Activated CD4-positive, alpha-beta memory T cell treated with anti-CD3 and anti-CD28 coated beads, Interleukin-2, amount 10 ng/mL, durations not matched to agents 7 days and 5 days (primary cell): ENCODE data around the gene MNT. TPM values are rescaled to one million over a fixed set of nuclear protein-coding genes. Genes with fewer than 3 reads are reported as not detected.

ENCODE experiments used
- CTCF ChIA-PET: fragments of 350-600 bp; sonication (Branson Sonifier 250); formaldehyde crosslinking; loops from one replicate; lab custom pipeline; 2021; ENCODE audit warnings: antibody characterized with exemption, inconsistent platforms; lab: Charles Lee
- POLR2A ChIA-PET: fragments of 350-600 bp; sonication (Branson Sonifier 250); formaldehyde crosslinking; loops from one replicate; lab custom pipeline; 2021; ENCODE audit warnings: antibody characterized with exemption; lab: Charles Lee
- DNase-seq: peaks from one replicate; pipeline ENCODE4 v3.0.0-alpha.2; 2020
- H3K27ac Mint-ChIP-seq: one replicate; pipeline ENCODE4 v1.8.0; 2021; ENCODE audit warnings: mild to moderate bottlenecking, mixed read lengths
- H3K27me3 Mint-ChIP-seq: one replicate; pipeline ENCODE4 v1.8.0; 2021; ENCODE audit warnings: mixed read lengths
- H3K36me3 Mint-ChIP-seq: one replicate; pipeline ENCODE4 v1.8.0; 2021; ENCODE audit warnings: low read depth, mixed read lengths
- H3K4me1 Mint-ChIP-seq: one replicate; pipeline ENCODE4 v1.8.0; 2021; ENCODE audit warnings: mixed read lengths
- H3K4me3 Mint-ChIP-seq: one replicate; pipeline ENCODE4 v1.8.0; 2021; ENCODE audit warnings: mild to moderate bottlenecking, mixed read lengths
- H3K9me3 Mint-ChIP-seq: one replicate; pipeline ENCODE4 v1.8.0; 2021; ENCODE audit warnings: mixed read lengths
- total RNA-seq, 2 experiments: library from RNA; stranded (reverse); gene quantifications; one replicate each; pipeline ENCODE4 v1.2.3, GENCODE V29; 2021

The MNT gene
- total RNA-seq, 2 experiments from 2014 or later: 29.1 to 29.9 TPM

GRCh38 chr17:2384439-2385127 is 16.3 kb downstream of the MNT start:
- CTCF ChIA-PET: interaction anchor here (1.1 to 7.9 kb wide), 3 partner anchors 21 to 290 kb away, joined by 3 to 425 read pairs (median 73); no protein-coding TSS in a partner anchor
- H3K4me1 Mint-ChIP-seq: peaks cover 11% of the 10 kb centered on the region
- H3K27ac Mint-ChIP-seq: no peak overlapping the region
- H3K4me3 Mint-ChIP-seq: no peak overlapping the region
- H3K27me3 Mint-ChIP-seq: no peaks in the 10 kb centered on the region
- no peaks in the 10 kb centered on the region for H3K9me3 Mint-ChIP-seq
- POLR2A ChIA-PET: interaction anchor here (2.3 to 5.2 kb wide), 3 partner anchors 17 to 31 kb away, joined by 7 to 68 read pairs (median 60); partner anchors contain the start of gene MNT
- peaks cover 4% of the 10 kb centered on the region for H3K36me3 Mint-ChIP-seq
- DNase-seq: no peak

DNA sequence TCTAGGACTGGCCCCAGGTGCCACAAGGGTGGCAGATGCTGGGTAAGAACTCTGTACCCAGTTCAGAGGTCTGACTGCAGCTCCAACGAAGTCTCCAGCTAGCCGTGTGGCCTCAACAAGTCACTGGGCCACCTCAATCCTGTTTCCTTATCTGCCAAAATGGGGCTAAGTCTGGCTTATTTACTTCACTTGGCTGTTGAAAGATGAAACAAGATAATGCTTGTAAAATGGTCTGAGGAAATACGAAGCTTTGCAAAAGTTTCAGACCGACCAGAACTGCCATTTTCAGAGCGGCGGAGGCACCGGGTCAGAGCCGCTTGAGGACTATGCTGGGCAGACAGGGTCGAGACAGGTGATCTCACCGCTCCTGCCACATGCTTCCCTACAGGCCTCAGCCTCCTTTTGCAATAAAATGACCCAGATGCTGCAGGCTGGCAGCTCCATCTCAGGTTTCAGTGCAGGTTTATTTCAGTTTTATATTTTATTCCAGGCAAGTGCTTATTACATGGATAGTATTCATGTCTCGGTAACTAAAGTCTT is 17.2 kb downstream of the MNT start:
- CTCF ChIA-PET: interaction anchor here (0.7 to 7.9 kb wide), 13 partner anchors 9 to 491 kb away, joined by 3 to 425 read pairs (median 8); partner anchors contain the start of gene TSR1
- POLR2A ChIA-PET: interaction anchor here (1.2 to 5.2 kb wide), 5 partner anchors 9 to 32 kb away, joined by 3 to 68 read pairs (median 51); partner anchors contain the start of gene MNT
- Mint-ChIP-seq H3K27me3 (no peaks in the 10 kb centered on the region), H3K36me3 (peaks cover 4% of the 10 kb centered on the region), H3K9me3 (no peaks in the 10 kb centered on the region), H3K4me3 (no peak overlapping the region), H3K4me1 (peaks cover 4% of the 10 kb centered on the region), H3K27ac (no peak overlapping the region)
- no peak for DNase-seq

DNA sequence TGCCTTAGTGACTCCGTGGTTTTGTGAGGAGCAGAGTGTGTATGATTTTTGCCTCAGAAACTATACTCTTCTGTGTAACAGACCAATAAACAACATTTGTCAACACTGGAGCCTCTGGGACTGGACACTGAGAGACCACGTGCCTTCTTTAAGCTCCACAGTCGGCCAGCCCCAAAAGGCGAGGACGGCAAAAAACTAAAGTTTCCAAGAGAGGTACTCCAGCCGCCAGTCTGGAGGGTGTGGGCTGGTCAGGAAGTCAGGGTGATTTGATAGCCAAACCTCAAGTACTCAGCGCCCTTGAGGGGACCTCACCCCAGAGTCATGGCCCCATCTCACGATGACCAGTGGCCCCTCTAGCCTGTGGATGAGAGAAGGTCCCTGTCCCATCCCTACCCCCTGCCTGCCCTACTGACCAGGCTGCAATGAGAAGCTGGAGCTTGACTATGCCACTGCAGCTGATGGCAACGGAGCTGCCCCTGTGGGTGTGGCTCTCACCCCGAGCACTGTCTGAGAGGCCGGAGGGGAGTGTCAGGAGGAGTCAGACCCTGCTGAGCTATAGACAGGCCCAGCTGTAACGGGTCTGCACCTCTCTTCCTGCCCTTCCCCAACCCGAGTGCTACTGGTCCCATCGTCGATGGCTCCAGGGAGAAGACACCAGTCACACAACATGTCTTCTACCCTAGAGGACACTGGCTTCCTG is 19.8 kb downstream of the MNT start:
- Mint-ChIP-seq H3K4me1 (no peaks in the 10 kb centered on the region), H3K27ac (no peak overlapping the region), H3K4me3 (no peak overlapping the region), H3K36me3 (no peaks in the 10 kb centered on the region), H3K27me3 (no peaks in the 10 kb centered on the region), H3K9me3 (no peaks in the 10 kb centered on the region)
- POLR2A ChIA-PET: interaction anchor here (2.0 to 5.2 kb wide), 3 partner anchors 21 to 38 kb away, joined by 7 to 68 read pairs (median 60); partner anchors contain the start of gene MNT
- CTCF ChIA-PET: interaction anchor here (0.6 to 7.9 kb wide), 6 partner anchors 11 to 45 kb away, joined by 3 to 425 read pairs (median 38); no protein-coding TSS in a partner anchor
- no peak for DNase-seq

DNA sequence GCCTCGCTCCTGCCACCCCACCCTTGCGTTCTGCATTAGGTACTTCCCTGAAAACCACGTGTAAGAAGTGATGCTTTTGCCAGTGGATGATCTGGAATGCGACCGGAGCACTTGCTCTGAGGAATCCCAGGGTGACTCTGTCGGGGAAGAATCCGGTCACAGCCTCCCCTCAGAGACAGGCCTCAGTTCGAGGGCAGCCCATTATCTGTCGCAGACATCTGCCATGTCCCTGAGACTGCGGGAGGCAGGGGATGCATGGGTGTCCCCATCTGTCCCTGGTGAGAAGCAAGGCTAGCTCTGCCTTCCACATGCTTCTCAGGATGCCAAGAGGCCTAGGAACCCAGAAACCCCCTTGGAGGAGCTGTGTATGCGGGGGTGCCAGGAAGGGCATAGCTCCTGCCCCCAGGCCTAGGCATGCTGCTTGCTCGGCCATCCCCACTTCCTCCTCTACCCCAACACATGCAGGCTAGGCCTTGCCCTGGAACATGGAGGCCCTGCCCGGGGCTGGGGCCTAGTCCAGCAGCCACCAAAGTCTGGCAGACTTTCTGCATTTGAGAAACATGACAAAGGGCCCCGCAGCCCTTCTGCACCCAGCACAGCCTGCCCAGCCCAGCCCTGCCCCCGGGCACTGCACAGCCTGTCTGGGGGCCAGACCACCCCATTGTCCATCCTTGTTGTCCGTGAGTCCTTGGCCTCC is 20.5 kb downstream of the MNT start:
- ChIA-PET CTCF (interaction anchor here (3.5 to 7.9 kb wide), 3 partner anchors 25 to 34 kb away, joined by 16 to 425 read pairs (median 73); no protein-coding TSS in a partner anchor), POLR2A (interaction anchor here (5.2 kb wide), 1 partner anchor 36 kb away, joined by 60 read pairs; no protein-coding TSS in a partner anchor)
- Mint-ChIP-seq H3K27ac (no peak overlapping the region), H3K4me1 (no peaks in the 10 kb centered on the region), H3K36me3 (no peaks in the 10 kb centered on the region), H3K9me3 (no peaks in the 10 kb centered on the region), H3K4me3 (no peak overlapping the region), H3K27me3 (no peaks in the 10 kb centered on the region)
- no peak for DNase-seq

DNA sequence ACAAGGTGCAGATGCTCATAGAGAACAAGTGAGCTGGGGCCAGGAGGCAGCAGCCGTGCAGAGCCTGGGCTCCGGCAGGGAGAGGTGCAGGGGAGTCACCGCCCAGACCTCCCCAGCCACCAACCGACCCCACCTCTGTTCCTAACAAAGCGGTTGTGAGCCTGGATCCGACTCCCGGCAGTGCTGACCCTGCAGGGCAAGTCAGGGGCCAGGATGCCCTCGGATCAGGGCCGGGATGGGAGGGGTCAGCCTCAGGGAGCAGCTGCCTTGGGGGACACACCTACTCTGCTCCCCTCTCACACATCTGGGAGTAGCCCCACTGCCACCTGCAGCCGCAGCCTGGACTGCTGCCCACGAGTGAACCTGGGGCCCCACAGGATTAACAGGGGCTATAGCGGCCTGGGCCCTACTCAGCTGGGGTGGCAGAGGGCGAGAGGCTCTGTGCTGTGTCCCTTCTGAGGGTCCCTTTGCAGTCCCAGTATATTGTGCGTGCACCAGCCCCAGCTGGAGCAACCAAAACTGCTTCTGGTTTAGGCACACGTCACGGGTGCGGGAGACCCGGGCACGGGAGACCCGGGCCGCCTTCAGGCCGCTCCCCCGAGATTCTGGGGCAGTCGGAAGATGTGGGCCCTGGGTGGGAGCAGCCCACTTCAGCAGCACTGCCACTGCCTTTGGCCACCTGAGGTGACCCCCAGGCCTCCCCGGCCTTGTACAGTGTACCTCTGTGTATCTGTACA is 21.2 kb downstream of the MNT start:
- H3K9me3 Mint-ChIP-seq: no peaks in the 10 kb centered on the region
- ChIA-PET CTCF (interaction anchor here (0.6 to 7.9 kb wide), 3 partner anchors 26 to 237 kb away, joined by 4 to 425 read pairs (median 73); no protein-coding TSS in a partner anchor), POLR2A (no interaction called here)

GRCh38 chr17:2378905-2379304 is 22.0 kb downstream of the MNT start:
- Mint-ChIP-seq H3K4me3 (no peak overlapping the region), H3K36me3 (no peaks in the 10 kb centered on the region), H3K9me3 (no peaks in the 10 kb centered on the region)

More for the DNA sequence above, 21.2 kb downstream of the MNT start:
- Mint-ChIP-seq H3K27me3 (no peaks in the 10 kb centered on the region), H3K4me1 (no peaks in the 10 kb centered on the region), H3K36me3 (no peaks in the 10 kb centered on the region), H3K27ac (no peak overlapping the region), H3K4me3 (no peak overlapping the region)
- DNase-seq: no peak

GRCh38 chr17:2377659-2378058 is 23.2 kb downstream of the MNT start:
- Mint-ChIP-seq H3K4me3 (no peak overlapping the region), H3K4me1 (no peaks in the 10 kb centered on the region), H3K9me3 (no peaks in the 10 kb centered on the region), H3K27ac (no peak overlapping the region), H3K36me3 (no peaks in the 10 kb centered on the region), H3K27me3 (no peaks in the 10 kb centered on the region)
- CTCF ChIA-PET: interaction anchor here (7.9 kb wide), 1 partner anchor 37 kb away, joined by 425 read pairs; no protein-coding TSS in a partner anchor
- POLR2A ChIA-PET: no interaction called here
- no peak for DNase-seq

More at GRCh38 chr17:2378905-2379304, 22.0 kb downstream of the MNT start:
- DNase-seq: no peak
- ChIA-PET POLR2A (no interaction called here), CTCF (interaction anchor here (0.6 to 7.9 kb wide), 2 partner anchors 36 to 236 kb away, joined by 4 to 425 read pairs; no protein-coding TSS in a partner anchor)
- no peak overlapping the region for H3K27ac Mint-ChIP-seq
- no peaks in the 10 kb centered on the region for H3K27me3 Mint-ChIP-seq
- no peaks in the 10 kb centered on the region for H3K4me1 Mint-ChIP-seq

GRCh38 chr17:2376107-2376506 is 24.8 kb downstream of the MNT start:
- ChIA-PET POLR2A (no interaction called here), CTCF (no interaction called here)
- H3K9me3 Mint-ChIP-seq: no peaks in the 10 kb centered on the region

GRCh38 chr17:2375406-2375805 is 25.5 kb downstream of the MNT start:
- Mint-ChIP-seq H3K36me3 (no peaks in the 10 kb centered on the region), H3K4me1 (no peaks in the 10 kb centered on the region), H3K27ac (no peak overlapping the region), H3K27me3 (no peaks in the 10 kb centered on the region), H3K9me3 (no peaks in the 10 kb centered on the region), H3K4me3 (no peak overlapping the region)
- ChIA-PET POLR2A (no interaction called here), CTCF (no interaction called here)
- no peak for DNase-seq

More at GRCh38 chr17:2376107-2376506, 24.8 kb downstream of the MNT start:
- DNase-seq: no peak
- Mint-ChIP-seq H3K4me1 (no peaks in the 10 kb centered on the region), H3K27ac (no peak overlapping the region), H3K27me3 (no peaks in the 10 kb centered on the region), H3K4me3 (no peak overlapping the region), H3K36me3 (no peaks in the 10 kb centered on the region)

GRCh38 chr17:2374549-2375285 is 26.1 kb downstream of the MNT start:
- H3K27ac Mint-ChIP-seq: no peak overlapping the region

GRCh38 chr17:2373179-2373578 is 27.7 kb downstream of the MNT start:
- Mint-ChIP-seq H3K4me1 (no peaks in the 10 kb centered on the region), H3K27ac (no peak overlapping the region), H3K27me3 (no peaks in the 10 kb centered on the region), H3K4me3 (no peak overlapping the region), H3K36me3 (no peaks in the 10 kb centered on the region), H3K9me3 (no peaks in the 10 kb centered on the region)
- no peak for DNase-seq
- CTCF ChIA-PET: interaction anchor here (1.2 to 2.3 kb wide), 2 partner anchors 9 to 43 kb away, joined by 6 to 8 read pairs; no protein-coding TSS in a partner anchor
- POLR2A ChIA-PET: interaction anchor here (1.5 kb wide), 1 partner anchor 9 kb away, joined by 4 read pairs; no protein-coding TSS in a partner anchor

More at GRCh38 chr17:2374549-2375285, 26.1 kb downstream of the MNT start:
- no peaks in the 10 kb centered on the region for H3K36me3 Mint-ChIP-seq
- no peak for DNase-seq
- ChIA-PET POLR2A (interaction anchor here (1.1 kb wide), 1 partner anchor 38 kb away, joined by 3 read pairs; the partner anchor contains the start of gene TSR1), CTCF (interaction anchor here (2.3 kb wide), 1 partner anchor 8 kb away, joined by 8 read pairs; no protein-coding TSS in a partner anchor)
- H3K4me3 Mint-ChIP-seq: no peak overlapping the region
- no peaks in the 10 kb centered on the region for H3K4me1 Mint-ChIP-seq
- H3K9me3 Mint-ChIP-seq: no peaks in the 10 kb centered on the region
- no peaks in the 10 kb centered on the region for H3K27me3 Mint-ChIP-seq
